Measurements from ENCODE around the gene ARG2.

ARG2 gene

GRCh38 chr14:67630186-67630585 is 10.5 kb downstream of the ARG2 start:
- DNase-seq (no peak), ATAC-seq (ENCODE audit: insufficient read depth, low read depth) (no peak)
- no peaks in the 10 kb centered on the region for H3K36me3 ChIP-seq (ENCODE audit: insufficient read depth, low read length)
- no peaks in the 10 kb centered on the region for H3K4me1 ChIP-seq (ENCODE audit: insufficient read depth, low read length)
- H3K27ac ChIP-seq (ENCODE audit: low read length): no peak overlapping the region
- H3K4me2 ChIP-seq (ENCODE audit: insufficient read depth, low read length): no peak overlapping the region
- no peak overlapping the region for H3K4me3 ChIP-seq (ENCODE audit: low read depth in 1 of 2, low read length in 2 of 2)
- H3K79me2 ChIP-seq (ENCODE audit: insufficient read depth, low read length): no peaks in the 10 kb centered on the region
- H3K27me3 ChIP-seq (ENCODE audit: insufficient read depth, low read length, poor library complexity): no peaks in the 10 kb centered on the region
- no peaks in the 10 kb centered on the region for H3K9me3 ChIP-seq (ENCODE audit: insufficient read depth, low read length, severe bottlenecking)
- H3K9ac ChIP-seq (ENCODE audit: low read depth, low read length): no peak overlapping the region
- H2AFZ ChIP-seq (ENCODE audit: low read depth, low read length): no peak overlapping the region
- H4K20me1 ChIP-seq (ENCODE audit: insufficient read depth, low read length): no peaks in the 10 kb centered on the region
- TF ChIP-seq EZH2 (IDR thresholded peaks at IDR 0.05; ENCODE audit: borderline replicate concordance, low read depth, low read length, severe bottlenecking): no peak
- no peak for TF ChIP-seq CTCF (IDR thresholded peaks at IDR 0.05; ENCODE audit: borderline replicate concordance, extremely low read depth, low read length, poor library complexity, severe bottlenecking)

GRCh38 chr14:67630938-67631337 is 11.2 kb downstream of the ARG2 start:
- Histone ChIP-seq H3K36me3 (ENCODE audit: insufficient read depth, low read length) (no peaks in the 10 kb centered on the region), H3K27ac (ENCODE audit: low read length) (no peak overlapping the region), H3K4me2 (ENCODE audit: insufficient read depth, low read length) (no peak overlapping the region), H3K4me3 (ENCODE audit: low read depth in 1 of 2, low read length in 2 of 2) (no peak overlapping the region), H3K9me3 (ENCODE audit: insufficient read depth, low read length, severe bottlenecking) (no peaks in the 10 kb centered on the region), H2AFZ (ENCODE audit: low read depth, low read length) (no peak overlapping the region), H4K20me1 (ENCODE audit: insufficient read depth, low read length) (no peaks in the 10 kb centered on the region), H3K4me1 (ENCODE audit: insufficient read depth, low read length) (no peaks in the 10 kb centered on the region), H3K79me2 (ENCODE audit: insufficient read depth, low read length) (no peaks in the 10 kb centered on the region), H3K27me3 (ENCODE audit: insufficient read depth, low read length, poor library complexity) (no peaks in the 10 kb centered on the region), H3K9ac (ENCODE audit: low read depth, low read length) (no peak overlapping the region)
- DNase-seq (no peak), ATAC-seq (ENCODE audit: insufficient read depth, low read depth) (no peak)
- TF ChIP-seq CTCF (IDR thresholded peaks at IDR 0.05; ENCODE audit: borderline replicate concordance, extremely low read depth, low read length, poor library complexity, severe bottlenecking): no peak
- TF ChIP-seq EZH2 (IDR thresholded peaks at IDR 0.05; ENCODE audit: borderline replicate concordance, low read depth, low read length, severe bottlenecking): no peak

GRCh38 chr14:67633451-67634147 is 13.9 kb downstream of the ARG2 start:
- Histone ChIP-seq H2AFZ (ENCODE audit: low read depth, low read length) (no peak overlapping the region), H3K4me3 (ENCODE audit: low read depth in 1 of 2, low read length in 2 of 2) (no peak overlapping the region), H3K4me1 (ENCODE audit: insufficient read depth, low read length) (no peaks in the 10 kb centered on the region), H3K4me2 (ENCODE audit: insufficient read depth, low read length) (no peak overlapping the region), H3K9me3 (ENCODE audit: insufficient read depth, low read length, severe bottlenecking) (no peaks in the 10 kb centered on the region), H4K20me1 (ENCODE audit: insufficient read depth, low read length) (no peaks in the 10 kb centered on the region), H3K27me3 (ENCODE audit: insufficient read depth, low read length, poor library complexity) (no peaks in the 10 kb centered on the region), H3K79me2 (ENCODE audit: insufficient read depth, low read length) (no peaks in the 10 kb centered on the region), H3K27ac (ENCODE audit: low read length) (no peak overlapping the region), H3K9ac (ENCODE audit: low read depth, low read length) (no peak overlapping the region), H3K36me3 (ENCODE audit: insufficient read depth, low read length) (no peaks in the 10 kb centered on the region)
- TF ChIP-seq EZH2 (IDR thresholded peaks at IDR 0.05; ENCODE audit: borderline replicate concordance, low read depth, low read length, severe bottlenecking) (no peak), CTCF (IDR thresholded peaks at IDR 0.05; ENCODE audit: borderline replicate concordance, extremely low read depth, low read length, poor library complexity, severe bottlenecking) (no peak)
- DNase-seq (no peak), ATAC-seq (ENCODE audit: insufficient read depth, low read depth) (no peak)
